ENCODE data around the gene IL26.

DNA sequence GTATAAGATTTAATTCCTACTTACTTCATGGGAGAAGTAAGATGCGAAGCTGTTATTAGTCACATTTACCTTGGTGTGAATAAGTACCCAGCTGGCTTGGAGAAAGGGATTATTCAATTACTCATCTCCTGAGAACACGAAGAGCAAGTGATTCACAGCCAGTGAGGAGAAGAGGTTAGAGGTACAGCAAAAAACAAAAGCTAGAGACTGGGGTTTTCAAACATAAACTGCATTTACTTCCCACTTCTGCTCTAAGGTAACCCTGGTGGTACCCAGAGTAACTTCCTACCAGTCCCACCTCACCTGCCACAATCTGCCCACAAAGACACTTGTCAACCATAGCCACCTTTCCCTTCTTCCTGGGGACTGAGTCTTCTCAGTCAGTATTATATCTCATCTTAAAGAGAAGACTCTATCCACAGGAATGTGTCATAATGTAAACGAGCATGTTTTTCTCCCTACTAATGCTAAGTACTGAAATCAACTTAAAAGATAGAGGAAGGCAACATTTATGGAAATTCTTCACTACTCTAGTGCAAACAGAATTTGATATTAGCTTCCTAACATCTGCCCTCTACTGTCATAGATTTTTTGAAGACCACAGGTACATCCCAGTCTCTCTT, 33.8 kb upstream of the IL26 start:
- TF ChIP-seq, protein P1, sequence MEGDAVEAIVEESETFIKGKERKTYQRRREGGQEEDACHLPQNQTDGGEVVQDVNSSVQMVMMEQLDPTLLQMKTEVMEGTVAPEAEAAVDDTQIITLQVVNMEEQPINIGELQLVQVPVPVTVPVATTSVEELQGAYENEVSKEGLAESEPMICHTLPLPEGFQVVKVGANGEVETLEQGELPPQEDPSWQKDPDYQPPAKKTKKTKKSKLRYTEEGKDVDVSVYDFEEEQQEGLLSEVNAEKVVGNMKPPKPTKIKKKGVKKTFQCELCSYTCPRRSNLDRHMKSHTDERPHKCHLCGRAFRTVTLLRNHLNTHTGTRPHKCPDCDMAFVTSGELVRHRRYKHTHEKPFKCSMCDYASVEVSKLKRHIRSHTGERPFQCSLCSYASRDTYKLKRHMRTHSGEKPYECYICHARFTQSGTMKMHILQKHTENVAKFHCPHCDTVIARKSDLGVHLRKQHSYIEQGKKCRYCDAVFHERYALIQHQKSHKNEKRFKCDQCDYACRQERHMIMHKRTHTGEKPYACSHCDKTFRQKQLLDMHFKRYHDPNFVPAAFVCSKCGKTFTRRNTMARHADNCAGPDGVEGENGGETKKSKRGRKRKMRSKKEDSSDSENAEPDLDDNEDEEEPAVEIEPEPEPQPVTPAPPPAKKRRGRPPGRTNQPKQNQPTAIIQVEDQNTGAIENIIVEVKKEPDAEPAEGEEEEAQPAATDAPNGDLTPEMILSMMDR (conservative IDR thresholded peaks at IDR 0.05; ENCODE audit: low read depth, low read length) = peak; percentile 38; the same call in 1 of the 2 replicates
- no peak for TF ChIP-seq EZH2 (IDR thresholded peaks at IDR 0.05; ENCODE audit: low read length, unreplicated experiment)
- TF ChIP-seq EZH2phosphoT487 (IDR thresholded peaks at IDR 0.05; ENCODE audit: borderline replicate concordance, low read length) = no peak
